GM23338 (cell line): ENCODE results near the gene IQCM. TPM values are rescaled to one million over a fixed set of nuclear protein-coding genes. Genes with fewer than 3 reads are reported as not detected.
"Not testable (repeated sequence)": the region's sequence is repeated elsewhere in the genome, so short reads cannot be mapped to it uniquely, and the experiment has no call there.

Experiments used
- ATAC-seq: fragments of 200-7000 bp; cut with Tn5 transposase; 3 replicates; pipeline ENCODE4 v1.9.1; 2020
- DNase-seq: peaks from one replicate; pipeline ENCODE4 v3.0.0-alpha.2; 2015; ENCODE audit warnings: low spot score
- H2AFZ ChIP-seq: fragments of 200-600 bp; sonication (generic); 2 replicates; pipeline ENCODE4 v1.8.0; 2016; ENCODE audit warnings: antibody characterized with exemption, mild to moderate bottlenecking, moderate library complexity
- H3F3A ChIP-seq: fragments of 200-600 bp; sonication (generic); replicated peaks from 2 replicates; pipeline ENCODE4 v1.8.0; 2017; ENCODE audit warnings: antibody characterized with exemption, mixed run types, low read depth
- H3K27ac ChIP-seq: fragments of 200-600 bp; sonication (generic); 2 replicates; pipeline ENCODE4 v1.6.1; 2016; ENCODE audit warnings: low read depth
- H3K27me3 ChIP-seq: fragments of 200-600 bp; sonication (generic); 2 replicates; pipeline ENCODE4 v1.8.0; 2016; ENCODE audit warnings: mild to moderate bottlenecking, mixed run types, moderate library complexity; ENCODE audit not compliant: insufficient read depth
- H3K36me3 ChIP-seq: fragments of 200-600 bp; sonication (generic); 2 replicates; pipeline ENCODE4 v1.8.0; 2016; ENCODE audit warnings: mild to moderate bottlenecking; ENCODE audit not compliant: insufficient read depth
- H3K4me1 ChIP-seq: fragments of 200-600 bp; sonication (generic); 2 replicates; pipeline ENCODE4 v1.8.0; 2016; ENCODE audit warnings: mild to moderate bottlenecking, moderate library complexity; ENCODE audit not compliant: insufficient read depth
- H3K4me2 ChIP-seq: fragments of 200-600 bp; sonication (generic); 2 replicates; pipeline ENCODE4 v1.7.1; 2017; ENCODE audit warnings: mixed run types
- H3K4me3 ChIP-seq: fragments of 200-600 bp; sonication (generic); 2 replicates; pipeline ENCODE4 v1.6.1; 2016; ENCODE audit warnings: mixed run types
- H3K79me2 ChIP-seq: fragments of 200-600 bp; sonication (generic); replicated peaks from 2 replicates; pipeline ENCODE4 v1.8.0; 2017; ENCODE audit warnings: mild to moderate bottlenecking; ENCODE audit not compliant: insufficient read depth
- H3K9me2 ChIP-seq: fragments of 200-600 bp; sonication (generic); 2 replicates; pipeline ENCODE4 v1.8.0; 2017; ENCODE audit not compliant: insufficient read depth
- H4K20me1 ChIP-seq: fragments of 200-600 bp; sonication (generic); replicated peaks from 2 replicates; pipeline ENCODE4 v1.8.0; 2017; ENCODE audit warnings: mild to moderate bottlenecking; ENCODE audit not compliant: insufficient read depth
- H3K27ac Mint-ChIP-seq: 2 replicates; pipeline ENCODE4 v1.8.0; 2020; ENCODE audit warnings: inconsistent platforms, mild to moderate bottlenecking, moderate library complexity, mixed read lengths
- H3K27me3 Mint-ChIP-seq: 3 replicates; pipeline ENCODE4 v1.8.0; 2022; ENCODE audit warnings: low read depth, mild to moderate bottlenecking, moderate library complexity, mixed read lengths, inconsistent platforms; ENCODE audit not compliant: insufficient read depth, poor library complexity
- H3K36me3 Mint-ChIP-seq: 3 replicates; pipeline ENCODE4 v1.8.0; 2021; ENCODE audit warnings: low read depth, mild to moderate bottlenecking, inconsistent platforms, moderate library complexity, mixed read lengths
- H3K4me1 Mint-ChIP-seq: 3 replicates; pipeline ENCODE4 v1.8.0; 2020; ENCODE audit warnings: mild to moderate bottlenecking, inconsistent platforms, mixed read lengths
- H3K4me3 Mint-ChIP-seq: 3 replicates; pipeline ENCODE4 v1.8.0; 2021; ENCODE audit warnings: moderate library complexity, mild to moderate bottlenecking, inconsistent platforms, mixed read lengths
- H3K9me3 Mint-ChIP-seq: 3 replicates; pipeline ENCODE4 v1.8.0; 2020; ENCODE audit warnings: moderate library complexity, mild to moderate bottlenecking, inconsistent platforms, mixed read lengths
- EZH2 ChIP-seq: fragments of 200-600 bp; sonication (generic); IDR thresholded peaks from one replicate; pipeline ENCODE4 v1.8.0; 2017; ENCODE audit warnings: antibody characterized with exemption, mild to moderate bottlenecking, low read depth; ENCODE audit not compliant: unreplicated experiment
- EZH2phosphoT487 ChIP-seq: fragments of 200-600 bp; sonication (generic); IDR thresholded peaks from one replicate; pipeline ENCODE4 v1.8.1; 2018; ENCODE audit warnings: antibody characterized with exemption; ENCODE audit not compliant: unreplicated experiment
- JUNB ChIP-seq: IDR thresholded peaks from one replicate; pipeline ENCODE4 v1.6.1; 2016; ENCODE audit warnings: antibody characterized with exemption; ENCODE audit not compliant: unreplicated experiment
- NANOG ChIP-seq: IDR thresholded peaks from 2 replicates; pipeline ENCODE4 v1.6.1; 2016; ENCODE audit warnings: antibody characterized with exemption, borderline replicate concordance
- POLR2AphosphoS5 ChIP-seq: IDR thresholded peaks from 2 replicates; pipeline ENCODE4 v1.6.1; 2016; ENCODE audit warnings: antibody characterized with exemption, low read depth
- ZNF331 ChIP-seq: fragments of 250-450 bp; sonication (Bioruptor Pico); IDR thresholded peaks from 2 replicates; pipeline ENCODE4 v1.5.0; 2020; ENCODE audit warnings: low read depth, mild to moderate bottlenecking, moderate library complexity
- polyA plus RNA-seq: library from polyadenylated mRNA; unstranded; fragments of >200 nt; fragmentation: Nextera tagmentation; extraction: Ambion mirVana; gene quantifications from 2 replicates; pipeline ENCODE4 v1.2.1, GENCODE V29; 2016
- total RNA-seq: library from RNA; depleted of rRNA; stranded (reverse); fragments of >200 nt; shearing (Covaris generic); gene quantifications from 2 replicates; pipeline ENCODE4 v1.2.3, GENCODE V29; 2014
- TF ChIP-seq, protein P1 (sequence below): fragments of 250-450 bp; sonication (Bioruptor Pico); IDR thresholded peaks from 2 replicates; pipeline ENCODE4 v1.5.0; 2020; ENCODE audit warnings: mild to moderate bottlenecking, moderate library complexity
- TF ChIP-seq, protein P2 (sequence below): IDR thresholded peaks from 2 replicates; pipeline ENCODE4 v1.6.1; 2016; ENCODE audit warnings: antibody characterized with exemption
- TF ChIP-seq, protein P3 (sequence below), 2 experiments: fragments of 200-600 bp in 1 of 2; sonication (generic) in 1 of 2; conservative IDR thresholded peaks; 2 replicates each; pipeline versions ENCODE4 v1.5.1 to v1.6.1; 2016 to 2017; ENCODE audit warnings: antibody characterized with exemption in 2 of 2, low read depth in 2 of 2, mild to moderate bottlenecking in 2 of 2, moderate library complexity in 1 of 2
- TF ChIP-seq, protein P4 (sequence below): IDR thresholded peaks from one replicate; pipeline ENCODE4 v1.6.1; 2018; ENCODE audit warnings: antibody characterized with exemption; ENCODE audit not compliant: unreplicated experiment

The IQCM gene
- total and polyA plus RNA-seq, 2 experiments from 2014 or later, result not detected

DNA sequence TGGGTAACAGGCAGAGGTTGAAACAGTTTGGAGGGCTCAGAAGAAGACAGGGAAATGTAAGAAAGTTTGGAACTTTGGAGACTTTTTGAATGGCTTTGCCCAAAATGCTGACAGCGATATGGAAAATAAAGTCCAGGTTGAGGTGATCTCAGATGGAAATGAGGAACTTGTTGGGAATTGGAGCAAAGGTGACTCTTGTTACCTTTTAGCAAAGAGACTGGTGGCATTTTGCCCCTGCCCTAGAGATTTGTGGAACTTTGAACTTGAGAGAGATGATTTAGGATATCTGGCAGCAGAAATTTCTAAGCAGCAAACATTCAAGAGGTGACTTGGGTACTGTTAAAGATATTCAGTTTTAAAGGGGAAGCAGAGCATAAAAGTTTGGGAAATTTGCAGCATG, 308.3 kb downstream of the IQCM start:
- not testable (repeated sequence) for H3K27me3 Mint-ChIP-seq, ATAC-seq, H3K36me3 ChIP-seq, DNase-seq, H4K20me1 ChIP-seq, H3K4me3 Mint-ChIP-seq, H3K4me1 Mint-ChIP-seq, H3K27ac ChIP-seq, H2AFZ ChIP-seq, H3K4me2 ChIP-seq, H3F3A ChIP-seq, H3K79me2 ChIP-seq, H3K4me1 ChIP-seq, H3K27ac Mint-ChIP-seq, H3K9me2 ChIP-seq, H3K27me3 ChIP-seq, H3K4me3 ChIP-seq
- peaks cover 22% of the 10 kb centered on the region for H3K9me3 Mint-ChIP-seq
- peaks cover 21% of the 10 kb centered on the region; the same call in 2 of the 3 replicates for H3K36me3 Mint-ChIP-seq

DNA sequence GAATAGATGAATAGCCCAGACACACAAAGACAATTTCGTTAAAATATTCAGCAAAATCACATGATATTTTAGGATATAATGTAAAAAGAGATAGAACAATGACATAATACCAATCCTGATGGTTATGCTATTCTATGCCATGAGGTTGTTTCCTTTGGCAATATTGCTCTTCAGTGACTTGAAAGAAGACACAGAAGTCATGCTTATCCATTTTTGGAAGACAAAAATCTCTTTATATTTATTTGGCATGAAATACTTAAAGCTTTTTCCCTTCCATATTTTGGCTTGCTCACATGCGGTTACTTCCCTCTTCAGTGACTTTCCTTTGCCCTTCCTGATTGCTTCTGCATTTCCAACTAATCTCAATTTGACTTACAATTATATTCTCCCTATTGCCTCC, 314.8 kb downstream of the IQCM start:
- no peaks in the 10 kb centered on the region for H3K79me2 ChIP-seq
- no peaks in the 10 kb centered on the region for H3K4me1 ChIP-seq
- Mint-ChIP-seq H3K9me3 (no peaks in the 10 kb centered on the region), H3K27me3 (peaks cover 4% of the 10 kb centered on the region), H3K27ac (no peak overlapping the region), H3K36me3 (no peaks in the 10 kb centered on the region; the same call in 2 of the 3 replicates), H3K4me3 (no peak overlapping the region), H3K4me1 (no peaks in the 10 kb centered on the region)
- H3F3A ChIP-seq, result no peaks in the 10 kb centered on the region
- DNase-seq (no peak), ATAC-seq (no peak)
- H3K9me2 ChIP-seq, result 0 out of 2 replicates have a peak, but pooled peaks cover 11% of the 10 kb centered on the region
- H3K4me3 ChIP-seq, result no peak overlapping the region
- H3K36me3 ChIP-seq, result no peaks in the 10 kb centered on the region
- no peak overlapping the region for H3K27ac ChIP-seq
- no peak overlapping the region for H3K4me2 ChIP-seq
- H2AFZ ChIP-seq, result no peak overlapping the region
- H3K27me3 ChIP-seq, result no peaks in the 10 kb centered on the region
- no peaks in the 10 kb centered on the region for H4K20me1 ChIP-seq
- TF ChIP-seq, protein P1, sequence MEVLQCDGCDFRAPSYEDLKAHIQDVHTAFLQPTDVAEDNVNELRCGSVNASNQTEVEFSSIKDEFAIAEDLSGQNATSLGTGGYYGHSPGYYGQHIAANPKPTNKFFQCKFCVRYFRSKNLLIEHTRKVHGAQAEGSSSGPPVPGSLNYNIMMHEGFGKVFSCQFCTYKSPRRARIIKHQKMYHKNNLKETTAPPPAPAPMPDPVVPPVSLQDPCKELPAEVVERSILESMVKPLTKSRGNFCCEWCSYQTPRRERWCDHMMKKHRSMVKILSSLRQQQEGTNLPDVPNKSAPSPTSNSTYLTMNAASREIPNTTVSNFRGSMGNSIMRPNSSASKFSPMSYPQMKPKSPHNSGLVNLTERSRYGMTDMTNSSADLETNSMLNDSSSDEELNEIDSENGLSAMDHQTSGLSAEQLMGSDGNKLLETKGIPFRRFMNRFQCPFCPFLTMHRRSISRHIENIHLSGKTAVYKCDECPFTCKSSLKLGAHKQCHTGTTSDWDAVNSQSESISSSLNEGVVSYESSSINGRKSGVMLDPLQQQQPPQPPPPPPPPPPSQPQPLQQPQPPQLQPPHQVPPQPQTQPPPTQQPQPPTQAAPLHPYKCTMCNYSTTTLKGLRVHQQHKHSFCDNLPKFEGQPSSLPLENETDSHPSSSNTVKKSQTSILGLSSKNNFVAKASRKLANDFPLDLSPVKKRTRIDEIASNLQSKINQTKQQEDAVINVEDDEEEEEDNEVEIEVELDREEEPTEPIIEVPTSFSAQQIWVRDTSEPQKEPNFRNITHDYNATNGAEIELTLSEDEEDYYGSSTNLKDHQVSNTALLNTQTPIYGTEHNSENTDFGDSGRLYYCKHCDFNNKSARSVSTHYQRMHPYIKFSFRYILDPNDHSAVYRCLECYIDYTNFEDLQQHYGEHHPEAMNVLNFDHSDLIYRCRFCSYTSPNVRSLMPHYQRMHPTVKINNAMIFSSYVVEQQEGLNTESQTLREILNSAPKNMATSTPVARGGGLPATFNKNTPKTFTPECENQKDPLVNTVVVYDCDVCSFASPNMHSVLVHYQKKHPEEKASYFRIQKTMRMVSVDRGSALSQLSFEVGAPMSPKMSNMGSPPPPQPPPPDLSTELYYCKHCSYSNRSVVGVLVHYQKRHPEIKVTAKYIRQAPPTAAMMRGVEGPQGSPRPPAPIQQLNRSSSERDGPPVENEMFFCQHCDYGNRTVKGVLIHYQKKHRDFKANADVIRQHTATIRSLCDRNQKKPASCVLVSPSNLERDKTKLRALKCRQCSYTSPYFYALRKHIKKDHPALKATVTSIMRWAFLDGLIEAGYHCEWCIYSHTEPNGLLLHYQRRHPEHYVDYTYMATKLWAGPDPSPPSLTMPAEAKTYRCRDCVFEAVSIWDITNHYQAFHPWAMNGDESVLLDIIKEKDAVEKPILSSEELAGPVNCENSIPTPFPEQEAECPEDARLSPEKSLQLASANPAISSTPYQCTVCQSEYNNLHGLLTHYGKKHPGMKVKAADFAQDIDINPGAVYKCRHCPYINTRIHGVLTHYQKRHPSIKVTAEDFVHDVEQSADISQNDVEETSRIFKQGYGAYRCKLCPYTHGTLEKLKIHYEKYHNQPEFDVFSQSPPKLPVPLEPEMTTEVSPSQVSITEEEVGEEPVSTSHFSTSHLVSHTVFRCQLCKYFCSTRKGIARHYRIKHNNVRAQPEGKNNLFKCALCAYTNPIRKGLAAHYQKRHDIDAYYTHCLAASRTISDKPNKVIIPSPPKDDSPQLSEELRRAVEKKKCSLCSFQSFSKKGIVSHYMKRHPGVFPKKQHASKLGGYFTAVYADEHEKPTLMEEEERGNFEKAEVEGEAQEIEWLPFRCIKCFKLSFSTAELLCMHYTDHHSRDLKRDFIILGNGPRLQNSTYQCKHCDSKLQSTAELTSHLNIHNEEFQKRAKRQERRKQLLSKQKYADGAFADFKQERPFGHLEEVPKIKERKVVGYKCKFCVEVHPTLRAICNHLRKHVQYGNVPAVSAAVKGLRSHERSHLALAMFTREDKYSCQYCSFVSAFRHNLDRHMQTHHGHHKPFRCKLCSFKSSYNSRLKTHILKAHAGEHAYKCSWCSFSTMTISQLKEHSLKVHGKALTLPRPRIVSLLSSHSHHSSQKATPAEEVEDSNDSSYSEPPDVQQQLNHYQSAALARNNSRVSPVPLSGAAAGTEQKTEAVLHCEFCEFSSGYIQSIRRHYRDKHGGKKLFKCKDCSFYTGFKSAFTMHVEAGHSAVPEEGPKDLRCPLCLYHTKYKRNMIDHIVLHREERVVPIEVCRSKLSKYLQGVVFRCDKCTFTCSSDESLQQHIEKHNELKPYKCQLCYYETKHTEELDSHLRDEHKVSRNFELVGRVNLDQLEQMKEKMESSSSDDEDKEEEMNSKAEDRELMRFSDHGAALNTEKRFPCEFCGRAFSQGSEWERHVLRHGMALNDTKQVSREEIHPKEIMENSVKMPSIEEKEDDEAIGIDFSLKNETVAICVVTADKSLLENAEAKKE, result no peak
- TF ChIP-seq, protein P2, sequence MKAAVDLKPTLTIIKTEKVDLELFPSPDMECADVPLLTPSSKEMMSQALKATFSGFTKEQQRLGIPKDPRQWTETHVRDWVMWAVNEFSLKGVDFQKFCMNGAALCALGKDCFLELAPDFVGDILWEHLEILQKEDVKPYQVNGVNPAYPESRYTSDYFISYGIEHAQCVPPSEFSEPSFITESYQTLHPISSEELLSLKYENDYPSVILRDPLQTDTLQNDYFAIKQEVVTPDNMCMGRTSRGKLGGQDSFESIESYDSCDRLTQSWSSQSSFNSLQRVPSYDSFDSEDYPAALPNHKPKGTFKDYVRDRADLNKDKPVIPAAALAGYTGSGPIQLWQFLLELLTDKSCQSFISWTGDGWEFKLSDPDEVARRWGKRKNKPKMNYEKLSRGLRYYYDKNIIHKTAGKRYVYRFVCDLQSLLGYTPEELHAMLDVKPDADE, result no peak
- no peak for TF ChIP-seq EZH2
- no peak for TF ChIP-seq POLR2AphosphoS5
- TF ChIP-seq JUNB, result no peak
- no peak for TF ChIP-seq ZNF331 (CRISPR knock-in tag)
- TF ChIP-seq, protein P3, sequence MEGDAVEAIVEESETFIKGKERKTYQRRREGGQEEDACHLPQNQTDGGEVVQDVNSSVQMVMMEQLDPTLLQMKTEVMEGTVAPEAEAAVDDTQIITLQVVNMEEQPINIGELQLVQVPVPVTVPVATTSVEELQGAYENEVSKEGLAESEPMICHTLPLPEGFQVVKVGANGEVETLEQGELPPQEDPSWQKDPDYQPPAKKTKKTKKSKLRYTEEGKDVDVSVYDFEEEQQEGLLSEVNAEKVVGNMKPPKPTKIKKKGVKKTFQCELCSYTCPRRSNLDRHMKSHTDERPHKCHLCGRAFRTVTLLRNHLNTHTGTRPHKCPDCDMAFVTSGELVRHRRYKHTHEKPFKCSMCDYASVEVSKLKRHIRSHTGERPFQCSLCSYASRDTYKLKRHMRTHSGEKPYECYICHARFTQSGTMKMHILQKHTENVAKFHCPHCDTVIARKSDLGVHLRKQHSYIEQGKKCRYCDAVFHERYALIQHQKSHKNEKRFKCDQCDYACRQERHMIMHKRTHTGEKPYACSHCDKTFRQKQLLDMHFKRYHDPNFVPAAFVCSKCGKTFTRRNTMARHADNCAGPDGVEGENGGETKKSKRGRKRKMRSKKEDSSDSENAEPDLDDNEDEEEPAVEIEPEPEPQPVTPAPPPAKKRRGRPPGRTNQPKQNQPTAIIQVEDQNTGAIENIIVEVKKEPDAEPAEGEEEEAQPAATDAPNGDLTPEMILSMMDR (conservative IDR thresholded peaks at IDR 0.05; ENCODE audit: low read depth in 2 of 2), result no peak
- TF ChIP-seq, protein P4, sequence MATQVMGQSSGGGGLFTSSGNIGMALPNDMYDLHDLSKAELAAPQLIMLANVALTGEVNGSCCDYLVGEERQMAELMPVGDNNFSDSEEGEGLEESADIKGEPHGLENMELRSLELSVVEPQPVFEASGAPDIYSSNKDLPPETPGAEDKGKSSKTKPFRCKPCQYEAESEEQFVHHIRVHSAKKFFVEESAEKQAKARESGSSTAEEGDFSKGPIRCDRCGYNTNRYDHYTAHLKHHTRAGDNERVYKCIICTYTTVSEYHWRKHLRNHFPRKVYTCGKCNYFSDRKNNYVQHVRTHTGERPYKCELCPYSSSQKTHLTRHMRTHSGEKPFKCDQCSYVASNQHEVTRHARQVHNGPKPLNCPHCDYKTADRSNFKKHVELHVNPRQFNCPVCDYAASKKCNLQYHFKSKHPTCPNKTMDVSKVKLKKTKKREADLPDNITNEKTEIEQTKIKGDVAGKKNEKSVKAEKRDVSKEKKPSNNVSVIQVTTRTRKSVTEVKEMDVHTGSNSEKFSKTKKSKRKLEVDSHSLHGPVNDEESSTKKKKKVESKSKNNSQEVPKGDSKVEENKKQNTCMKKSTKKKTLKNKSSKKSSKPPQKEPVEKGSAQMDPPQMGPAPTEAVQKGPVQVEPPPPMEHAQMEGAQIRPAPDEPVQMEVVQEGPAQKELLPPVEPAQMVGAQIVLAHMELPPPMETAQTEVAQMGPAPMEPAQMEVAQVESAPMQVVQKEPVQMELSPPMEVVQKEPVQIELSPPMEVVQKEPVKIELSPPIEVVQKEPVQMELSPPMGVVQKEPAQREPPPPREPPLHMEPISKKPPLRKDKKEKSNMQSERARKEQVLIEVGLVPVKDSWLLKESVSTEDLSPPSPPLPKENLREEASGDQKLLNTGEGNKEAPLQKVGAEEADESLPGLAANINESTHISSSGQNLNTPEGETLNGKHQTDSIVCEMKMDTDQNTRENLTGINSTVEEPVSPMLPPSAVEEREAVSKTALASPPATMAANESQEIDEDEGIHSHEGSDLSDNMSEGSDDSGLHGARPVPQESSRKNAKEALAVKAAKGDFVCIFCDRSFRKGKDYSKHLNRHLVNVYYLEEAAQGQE, result no peak
- TF ChIP-seq EZH2phosphoT487, result no peak
- TF ChIP-seq NANOG, result no peak
